Measurements from ENCODE around the gene GRM8. TPM values are rescaled to one million over a fixed set of nuclear protein-coding genes. Genes with fewer than 3 reads are reported as not detected.

The GRM8 gene
- polyA plus RNA-seq, 1 donor (not counting 4 experiments of a cell fraction or from before 2014, with no cell fraction given): not detected

DNA sequence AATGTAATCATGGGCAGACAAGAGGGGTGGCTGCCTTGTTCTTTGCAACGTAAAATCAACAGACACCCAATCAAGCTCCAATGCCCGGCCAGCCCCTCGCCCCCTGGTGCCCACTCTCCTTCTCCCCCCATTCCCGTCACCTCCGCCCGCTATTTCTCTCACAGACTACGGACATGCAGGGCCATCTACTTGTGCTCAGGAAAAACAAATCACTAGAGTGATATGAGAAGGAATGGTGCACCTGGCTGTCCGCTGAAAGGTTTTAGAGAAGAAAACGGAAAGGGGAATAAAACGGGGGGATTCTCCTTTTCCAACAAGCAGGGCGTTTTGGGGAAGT is 396 bp downstream of the GRM8 start:
- H3K4me3 ChIP-seq (ENCODE audit: control insufficient read depth in 2 of 3, extremely low read depth in 1 of 3, insufficient read depth in 2 of 3, low read depth in 1 of 3, low read length in 3 of 3): peak overlapping the region; percentile 15 to 76 (median 63)
- H3K9me1 ChIP-seq (ENCODE audit: control insufficient read depth, extremely low read depth, insufficient read depth, low read length): no peaks in the 10 kb centered on the region
- H3K79me2 ChIP-seq (ENCODE audit: control insufficient read depth, insufficient read depth, low read length): no peaks in the 10 kb centered on the region
- H3K27ac ChIP-seq (ENCODE audit: control insufficient read depth, insufficient read depth, low read length): no peak overlapping the region
- peaks cover 38% of the 10 kb centered on the region for H3K27me3 ChIP-seq (ENCODE audit: control insufficient read depth, extremely low read depth, insufficient read depth, low read length)
- TF ChIP-seq, protein P1, sequence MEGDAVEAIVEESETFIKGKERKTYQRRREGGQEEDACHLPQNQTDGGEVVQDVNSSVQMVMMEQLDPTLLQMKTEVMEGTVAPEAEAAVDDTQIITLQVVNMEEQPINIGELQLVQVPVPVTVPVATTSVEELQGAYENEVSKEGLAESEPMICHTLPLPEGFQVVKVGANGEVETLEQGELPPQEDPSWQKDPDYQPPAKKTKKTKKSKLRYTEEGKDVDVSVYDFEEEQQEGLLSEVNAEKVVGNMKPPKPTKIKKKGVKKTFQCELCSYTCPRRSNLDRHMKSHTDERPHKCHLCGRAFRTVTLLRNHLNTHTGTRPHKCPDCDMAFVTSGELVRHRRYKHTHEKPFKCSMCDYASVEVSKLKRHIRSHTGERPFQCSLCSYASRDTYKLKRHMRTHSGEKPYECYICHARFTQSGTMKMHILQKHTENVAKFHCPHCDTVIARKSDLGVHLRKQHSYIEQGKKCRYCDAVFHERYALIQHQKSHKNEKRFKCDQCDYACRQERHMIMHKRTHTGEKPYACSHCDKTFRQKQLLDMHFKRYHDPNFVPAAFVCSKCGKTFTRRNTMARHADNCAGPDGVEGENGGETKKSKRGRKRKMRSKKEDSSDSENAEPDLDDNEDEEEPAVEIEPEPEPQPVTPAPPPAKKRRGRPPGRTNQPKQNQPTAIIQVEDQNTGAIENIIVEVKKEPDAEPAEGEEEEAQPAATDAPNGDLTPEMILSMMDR (optimal IDR thresholded peaks at IDR 0.05 in 1 of 3, IDR thresholded peaks at IDR 0.05 in 1 of 3, conservative IDR thresholded peaks at IDR 0.05 in 1 of 3; ENCODE audit: extremely low read depth in 1 of 3, insufficient read depth in 2 of 3, low read length in 3 of 3): no peak
- TF ChIP-seq EZH2 (IDR thresholded peaks at IDR 0.05; ENCODE audit: low read length): peak; percentile 86
- FAIRE-seq (no peak), DNase-seq (ENCODE audit: low read depth, low spot score) (no peak)
- dilution Hi-C loops (cut with MboI; ENCODE audit: extremely low pct_ligation_motif_present, low sequenced_read_pairs): no loop called here
- no peaks in the 10 kb centered on the region for H3K36me3 ChIP-seq (ENCODE audit: control insufficient read depth in 2 of 2, extremely low read depth in 1 of 2, insufficient read depth in 2 of 2, low read length in 2 of 2)
- no peak overlapping the region for H2AFZ ChIP-seq (ENCODE audit: control insufficient read depth, low read length)
- peaks cover 10% of the 10 kb centered on the region for H3K4me1 ChIP-seq (ENCODE audit: control insufficient read depth, extremely low read depth, insufficient read depth, low read length)
- H3K9me3 ChIP-seq (ENCODE audit: control insufficient read depth, low read depth, low read length): no peaks in the 10 kb centered on the region
- H3K9ac ChIP-seq (ENCODE audit: control insufficient read depth, extremely low read depth, insufficient read depth, low read length): no peak overlapping the region
- no peaks in the 10 kb centered on the region for H4K20me1 ChIP-seq (ENCODE audit: control insufficient read depth, extremely low read depth, insufficient read depth, low read length)
- peak overlapping the region; percentile 90 for H3K4me2 ChIP-seq (ENCODE audit: control insufficient read depth, extremely low read depth, insufficient read depth, low read depth, low read length)

DNA sequence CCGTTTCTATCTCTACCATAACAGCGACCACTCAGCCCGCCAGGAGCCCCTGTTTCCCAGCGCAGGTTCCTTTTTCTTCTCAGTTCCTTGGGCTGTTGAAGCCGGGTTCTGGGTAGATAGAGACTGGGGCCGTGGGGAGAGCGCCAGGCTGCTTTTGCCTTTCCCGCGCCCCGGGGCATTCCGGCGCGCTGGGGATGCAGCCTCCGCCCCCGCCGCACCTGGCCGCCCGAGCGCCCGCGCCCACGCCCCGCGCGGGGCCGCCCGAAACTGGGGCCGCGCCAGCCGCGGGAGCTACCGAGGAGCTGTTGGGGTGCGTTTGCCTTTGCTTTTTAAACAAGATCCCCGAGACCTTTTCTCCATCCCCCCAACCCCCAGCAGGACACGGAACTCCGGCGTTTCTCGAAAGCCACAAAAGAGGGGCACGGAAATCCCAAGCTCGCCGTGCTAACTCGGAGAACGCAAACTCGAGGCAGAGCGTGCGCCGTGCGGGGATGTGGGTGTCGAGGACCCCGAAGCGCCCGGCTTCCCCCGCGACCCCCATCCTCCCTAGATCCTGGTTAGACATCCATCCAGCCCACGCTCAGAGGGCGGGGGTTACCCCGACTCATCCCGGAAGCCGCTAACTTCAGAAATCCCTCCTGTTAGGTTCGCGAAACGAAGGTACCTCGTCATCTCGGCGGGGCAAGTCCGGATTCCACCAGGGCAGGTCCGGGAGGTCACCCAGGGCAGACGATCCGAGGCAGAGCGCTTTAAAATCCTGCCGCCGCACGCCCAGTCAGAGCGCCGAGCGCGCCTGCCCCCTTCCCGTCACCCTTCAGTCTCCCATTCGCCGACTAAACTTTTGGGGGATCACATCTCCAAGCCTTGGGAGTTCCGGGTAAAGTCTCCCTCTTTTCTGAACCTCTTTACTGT is 1.0 kb downstream of the GRM8 start:
- TF ChIP-seq, protein P1 (optimal IDR thresholded peaks at IDR 0.05 in 1 of 3, IDR thresholded peaks at IDR 0.05 in 1 of 3, conservative IDR thresholded peaks at IDR 0.05 in 1 of 3; ENCODE audit: extremely low read depth in 1 of 3, insufficient read depth in 2 of 3, low read length in 3 of 3): no peak
- TF ChIP-seq EZH2 (IDR thresholded peaks at IDR 0.05; ENCODE audit: low read length): peak; percentile 99
- H3K9ac ChIP-seq (ENCODE audit: control insufficient read depth, extremely low read depth, insufficient read depth, low read length): no peak overlapping the region
- H4K20me1 ChIP-seq (ENCODE audit: control insufficient read depth, extremely low read depth, insufficient read depth, low read length): no peaks in the 10 kb centered on the region
- H3K36me3 ChIP-seq (ENCODE audit: control insufficient read depth in 2 of 2, extremely low read depth in 1 of 2, insufficient read depth in 2 of 2, low read length in 2 of 2): no peaks in the 10 kb centered on the region
- H3K4me1 ChIP-seq (ENCODE audit: control insufficient read depth, extremely low read depth, insufficient read depth, low read length): peaks cover 10% of the 10 kb centered on the region
- peak overlapping the region; percentile 90 for H3K4me2 ChIP-seq (ENCODE audit: control insufficient read depth, extremely low read depth, insufficient read depth, low read depth, low read length)
- H3K4me3 ChIP-seq (ENCODE audit: control insufficient read depth in 2 of 3, extremely low read depth in 1 of 3, insufficient read depth in 2 of 3, low read depth in 1 of 3, low read length in 3 of 3): peak overlapping the region; percentile 15 to 76 (median 63)
- dilution Hi-C loops (cut with MboI; ENCODE audit: extremely low pct_ligation_motif_present, low sequenced_read_pairs): no loop called here
- FAIRE-seq (no peak), DNase-seq (ENCODE audit: low read depth, low spot score) (no peak)
- H3K9me1 ChIP-seq (ENCODE audit: control insufficient read depth, extremely low read depth, insufficient read depth, low read length): no peaks in the 10 kb centered on the region
- no peaks in the 10 kb centered on the region for H3K9me3 ChIP-seq (ENCODE audit: control insufficient read depth, low read depth, low read length)
- H2AFZ ChIP-seq (ENCODE audit: control insufficient read depth, low read length): peak overlapping the region; percentile 28
- peaks cover 38% of the 10 kb centered on the region for H3K27me3 ChIP-seq (ENCODE audit: control insufficient read depth, extremely low read depth, insufficient read depth, low read length)
- H3K27ac ChIP-seq (ENCODE audit: control insufficient read depth, insufficient read depth, low read length): no peak overlapping the region
- no peaks in the 10 kb centered on the region for H3K79me2 ChIP-seq (ENCODE audit: control insufficient read depth, insufficient read depth, low read length)
